HepG2 (cell line): ENCODE measurements around the gene MYL6B. TPM values are rescaled to one million over a fixed set of nuclear protein-coding genes. Genes with fewer than 3 reads are reported as not detected.
A peak's percentile ranks its signal among the peaks of the same experiment; 100 is the strongest.

Experiments
- CBX2 ChIP-seq, 2 experiments: fragments of 200-600 bp in 1 of 2; sonication (generic); formaldehyde crosslinking in 1 of 2; IDR thresholded peaks; 2 replicates each; pipeline versions ENCODE4 v1.7.0 to v1.8.1; 2018 to 2022; ENCODE audit warnings: low read depth in 2 of 2, low read length in 1 of 2, mild to moderate bottlenecking in 1 of 2, missing genetic modification reagents in 1 of 2
- CTCF ChIP-seq: sonication (generic); formaldehyde crosslinking; IDR thresholded peaks from 2 replicates; pipeline ENCODE4 v1.5.0; 2020; ENCODE audit warnings: mild to moderate bottlenecking, missing genetic modification reagents, moderate library complexity
- FOXA1 ChIP-seq, 2 experiments: fragments of 450-650 bp in 1 of 2; sonication (generic) in 1 of 2; formaldehyde crosslinking in 1 of 2; IDR thresholded peaks; 2 replicates each; pipeline versions ENCODE4 v1.4.0 to v1.6.1; 2016 to 2020; ENCODE audit warnings: missing genetic modification reagents in 1 of 2
- FOXJ3 ChIP-seq: sonication (generic); formaldehyde crosslinking; IDR thresholded peaks from 2 replicates; pipeline ENCODE4 v1.4.0; 2020; ENCODE audit warnings: missing genetic modification reagents, mild to moderate bottlenecking, borderline replicate concordance
- GFI1 ChIP-seq: sonication (generic); formaldehyde crosslinking; IDR thresholded peaks from 2 replicates; pipeline ENCODE4 v1.5.0; 2020; ENCODE audit warnings: missing genetic modification reagents, mild to moderate bottlenecking, borderline replicate concordance
- LRRFIP1 ChIP-seq: sonication (generic); formaldehyde crosslinking; conservative IDR thresholded peaks from 2 replicates; pipeline ENCODE4 v1.4.0; 2020; ENCODE audit warnings: missing genetic modification reagents
- MIXL1 ChIP-seq: IDR thresholded peaks from 2 replicates; pipeline ENCODE4 v1.6.1; 2016
- NFYB ChIP-seq: sonication (generic); formaldehyde crosslinking; IDR thresholded peaks from 2 replicates; pipeline ENCODE4 v1.4.0; 2020; ENCODE audit warnings: missing genetic modification reagents
- SMAD1 ChIP-seq: sonication (generic); formaldehyde crosslinking; IDR thresholded peaks from 2 replicates; pipeline ENCODE4 v1.4.0; 2020; ENCODE audit warnings: missing genetic modification reagents, low read depth, mild to moderate bottlenecking, borderline replicate concordance
- THAP9 ChIP-seq: sonication (generic); formaldehyde crosslinking; IDR thresholded peaks from 2 replicates; pipeline ENCODE4; 2020; ENCODE audit warnings: missing genetic modification reagents, mild to moderate bottlenecking, borderline replicate concordance
- ZBTB25 ChIP-seq: IDR thresholded peaks from 2 replicates; pipeline ENCODE4 v1.6.1; 2018; ENCODE audit warnings: missing genetic modification reagents
- ZMYM3 ChIP-seq: sonication (generic); formaldehyde crosslinking; IDR thresholded peaks from 2 replicates; pipeline ENCODE4 v1.5.1; 2020; ENCODE audit warnings: mild to moderate bottlenecking, missing genetic modification reagents
- ZNF18 ChIP-seq: sonication (generic); formaldehyde crosslinking; IDR thresholded peaks from 2 replicates; pipeline ENCODE4 v1.8.0; 2022; ENCODE audit warnings: mild to moderate bottlenecking, missing genetic modification reagents; ENCODE audit not compliant: insufficient replicate concordance
- ZNF331 ChIP-seq: sonication (generic); formaldehyde crosslinking; IDR thresholded peaks from 2 replicates; pipeline ENCODE4 v1.4.0; 2020; ENCODE audit warnings: missing genetic modification reagents
- ZNF333 ChIP-seq: sonication (generic); formaldehyde crosslinking; IDR thresholded peaks from 2 replicates; pipeline ENCODE4 v1.4.0; 2020; ENCODE audit warnings: mild to moderate bottlenecking, missing genetic modification reagents, borderline replicate concordance
- ZNF549 ChIP-seq: sonication (generic); formaldehyde crosslinking; IDR thresholded peaks from 2 replicates; pipeline ENCODE4 v1.5.0; 2020; ENCODE audit warnings: missing genetic modification reagents
- ZSCAN21 ChIP-seq: sonication (generic); formaldehyde crosslinking; IDR thresholded peaks from 2 replicates; pipeline ENCODE4 v1.8.0; 2022; ENCODE audit warnings: mild to moderate bottlenecking, missing genetic modification reagents, moderate library complexity, borderline replicate concordance
- ZSCAN30 ChIP-seq: sonication (generic); formaldehyde crosslinking; IDR thresholded peaks from 2 replicates; pipeline ENCODE4 v1.5.0; 2020; ENCODE audit warnings: mild to moderate bottlenecking, missing genetic modification reagents
- polyA plus RNA-seq, 8 experiments: library from polyadenylated mRNA; depleted of rRNA in 3 of 8; stranded (reverse) in 7 of 8; unstranded in 1 of 8; fragments of >200 nt; fragmentation: Illumina TruSeq in 4 of 8; extraction: Trizol in 4 of 8; gene quantifications; 2 replicates each; pipeline versions ENCODE4 v1.2.1 to v1.2.3, GENCODE V29; 2011 to 2016; ENCODE audit warnings: low read depth in 4 of 8, missing spikeins in 1 of 8, mixed read lengths in 1 of 8; ENCODE audit not compliant: insufficient read depth in 1 of 8
- total RNA-seq, 5 experiments: library from RNA; depleted of rRNA; stranded (reverse); fragments of >200 nt; fragmentation: Illumina TruSeq; extraction: Trizol; gene quantifications; 2 replicates each; pipeline ENCODE4 v1.2.3, GENCODE V29; 2016; ENCODE audit warnings: low read depth in 1 of 5

MYL6B gene
- total and polyA plus RNA-seq, 2 of the 13 experiments (the other 11 are each of a cell fraction or from before 2014, with no cell fraction given), result 75.7 to 88.7 TPM

- TF ChIP-seq THAP9 (CRISPR knock-in tag) (peak; percentile 89), ZBTB25 (CRISPR knock-in tag) (peak; percentile 92), GFI1 (no peak), ZSCAN21 (peak; percentile 79; the same call in 1 of the 2 replicates), NFYB (CRISPR knock-in tag) (peak; percentile 61), CBX2 (IDR thresholded peaks at IDR 0.05; ENCODE audit: low read depth, low read length) (no peak), CBX2 (CRISPR knock-in tag; IDR thresholded peaks at IDR 0.05; ENCODE audit: low read depth) (0 out of 2 replicates have a peak, but pooled peaks have one; percentile 58), CTCF (CRISPR knock-in tag) (0 out of 2 replicates have a peak, but pooled peaks have one; percentile 10), FOXJ3 (CRISPR knock-in tag) (peak; percentile 49; the same call in 1 of the 2 replicates), MIXL1 (CRISPR knock-in tag) (0 out of 2 replicates have a peak, but pooled peaks have one; percentile 62), SMAD1 (no peak; the same call in 1 of the 2 replicates), ZSCAN30 (CRISPR knock-in tag) (no peak; the same call in 1 of the 2 replicates), ZNF333 (CRISPR knock-in tag) (0 out of 2 replicates have a peak, but pooled peaks have one; percentile 51), ZNF331 (CRISPR knock-in tag) (peak; percentile 44), LRRFIP1 (CRISPR knock-in tag) (no peak), FOXA1 (IDR thresholded peaks at IDR 0.05) (no peak), FOXA1 (CRISPR knock-in tag; IDR thresholded peaks at IDR 0.05) (no peak; the same call in 1 of the 2 replicates), ZNF549 (no peak), ZNF18 (CRISPR knock-in tag) (peak; percentile 64), ZMYM3 (CRISPR knock-in tag) (no peak)
Observed at GRCh38 chr12:56104109-56104814, 48.1 kb upstream of the MYL6B start, which contains the start of gene PA2G4 (continued).
